HCT116 (cell line): ENCODE measurements around the gene RCAN2. TPM values are rescaled to one million over a fixed set of nuclear protein-coding genes. Genes with fewer than 3 reads are reported as not detected.

Experiments used
- ATAC-seq: fragments of 200-7000 bp; cut with Tn5 transposase; 2 replicates; pipeline ENCODE4 v1.9.1; 2020; ENCODE audit warnings: mild to moderate bottlenecking, moderate library complexity
- BruUV-seq: library from RNA; stranded (reverse); fragments of 400-500 nt; replicated peaks from 2 replicates; lab custom pipeline; 2021; lab: Mats Ljungman, UMichigan
- CTCF ChIA-PET: fragments of 300-600 bp; sonication (Branson Sonifier 250); formaldehyde crosslinking; loops from one replicate; lab custom pipeline; 2021; ENCODE audit warnings: antibody characterized with exemption; lab: Charles Lee
- POLR2A ChIA-PET: fragments of 300-600, 350-600 bp; sonication (Branson Sonifier 250); formaldehyde crosslinking; loops from one replicate; lab custom pipeline; 2021; ENCODE audit warnings: antibody characterized with exemption; lab: Charles Lee
- RAD21 ChIA-PET, 2 experiments: fragments of 300-600 bp; sonication (Branson Sonifier 250); formaldehyde crosslinking; loops; one replicate each; lab custom pipeline; 2023; ENCODE audit warnings: low total read pairs in 2 of 2; ENCODE audit not compliant: uncharacterized antibody in 2 of 2, unreplicated experiment in 2 of 2, low non-redundant PET in 1 of 2; lab: Charles Lee
- DNase-seq: peaks from one replicate; pipeline ENCODE4 v3.0.0-alpha.2; 2010; ENCODE audit warnings: low read depth, low spot score
- H2AFZ ChIP-seq: fragments of 200-600 bp; shearing (Covaris generic), sonication (generic); 2 replicates; pipeline ENCODE4 v1.6.1; 2017; ENCODE audit warnings: low read depth, mixed run types, mixed read lengths, antibody characterized with exemption, low read length; ENCODE audit not compliant: poor library complexity, severe bottlenecking
- H3K27ac ChIP-seq: 2 replicates; pipeline ENCODE4 v1.5.1; 2012; ENCODE audit warnings: low read depth, low read length
- H3K27me3 ChIP-seq: fragments of 200-600 bp; sonication (generic); 2 replicates; pipeline ENCODE4 v1.6.1; 2016; ENCODE audit warnings: mixed run types, low read length, mixed read lengths; ENCODE audit not compliant: insufficient read depth
- H3K36me3 ChIP-seq, 2 experiments: fragments of 200-500 bp in 1 of 2; fragments of 200-600 bp in 1 of 2; sonication (Bioruptor generic) in 1 of 2; sonication (generic) in 1 of 2; 2 replicates each; pipeline versions ENCODE4 v1.5.1 to v1.6.1; 2014 to 2016; ENCODE audit warnings: low read length in 2 of 2, inconsistent platforms in 1 of 2, mixed read lengths in 1 of 2, mixed run types in 1 of 2; ENCODE audit not compliant: insufficient read depth in 2 of 2, control insufficient read depth in 1 of 2
- H3K4me1 ChIP-seq, 2 experiments: fragments of 200-600 bp in 1 of 2; sonication (generic) in 1 of 2; 2 replicates each; pipeline versions ENCODE4 v1.5.1 to v1.6.1; 2012 to 2017; ENCODE audit warnings: low read length in 2 of 2, inconsistent platforms in 1 of 2, mild to moderate bottlenecking in 1 of 2, mixed read lengths in 1 of 2, mixed run types in 1 of 2, moderate library complexity in 1 of 2; ENCODE audit not compliant: insufficient read depth in 2 of 2, control insufficient read depth in 1 of 2
- H3K4me2 ChIP-seq: fragments of 200-600 bp; sonication (generic); 2 replicates; pipeline ENCODE4 v1.6.1; 2017; ENCODE audit warnings: mixed run types, low read length, mixed read lengths
- H3K4me3 ChIP-seq, 2 experiments: fragments of 200-600 bp in 1 of 2; sonication (generic) in 1 of 2; replicated peaks in 1 of 2; 2 replicates each; pipeline ENCODE4 v1.5.1; 2011 to 2016; ENCODE audit warnings: low read length in 2 of 2, control low read depth in 1 of 2, low read depth in 1 of 2, mild to moderate bottlenecking in 1 of 2, mixed read lengths in 1 of 2, mixed run types in 1 of 2
- H3K79me2 ChIP-seq: fragments of 200-600 bp; sonication (generic); 2 replicates; pipeline ENCODE4 v1.6.1; 2017; ENCODE audit warnings: mild to moderate bottlenecking, mixed run types, low read length, moderate library complexity, mixed read lengths; ENCODE audit not compliant: insufficient read depth
- H3K9ac ChIP-seq: fragments of 200-600 bp; sonication (generic); 2 replicates; pipeline ENCODE4 v1.6.1; 2016; ENCODE audit warnings: low read length, mixed read lengths
- H3K9me2 ChIP-seq: fragments of 200-600 bp; sonication (generic), shearing (Covaris generic); 2 replicates; pipeline ENCODE4 v1.6.1; 2017; ENCODE audit warnings: mixed run types, mild to moderate bottlenecking, moderate library complexity; ENCODE audit not compliant: insufficient read depth
- H3K9me3 ChIP-seq, 2 experiments: fragments of 200-500 bp in 1 of 2; fragments of 200-600 bp in 1 of 2; sonication (Bioruptor generic) in 1 of 2; sonication (generic) in 1 of 2; 2 replicates each; pipeline ENCODE4 v1.6.1; 2014 to 2017; ENCODE audit warnings: low read length in 2 of 2, mixed read lengths in 2 of 2, inconsistent platforms in 1 of 2, low read depth in 1 of 2, mild to moderate bottlenecking in 1 of 2, mixed run types in 1 of 2, moderate library complexity in 1 of 2; ENCODE audit not compliant: control insufficient read depth in 1 of 2, insufficient read depth in 1 of 2
- H4K20me1 ChIP-seq: fragments of 200-600 bp; sonication (generic), shearing (Covaris generic); 2 replicates; pipeline ENCODE4 v1.6.1; 2017; ENCODE audit warnings: mixed run types, mild to moderate bottlenecking, moderate library complexity; ENCODE audit not compliant: insufficient read depth
- EGR1 ChIP-seq: IDR thresholded peaks from 2 replicates; pipeline ENCODE4 v1.6.1; 2012; ENCODE audit warnings: low read depth
- ELF1 ChIP-seq: IDR thresholded peaks from 2 replicates; pipeline ENCODE4 v1.6.1; 2012; ENCODE audit warnings: low read depth, borderline replicate concordance
- EZH2 ChIP-seq: fragments of 200-600 bp; sonication (generic); IDR thresholded peaks from 2 replicates; pipeline ENCODE4 v1.6.1; 2017; ENCODE audit warnings: antibody characterized with exemption, mixed run types
- EZH2phosphoT487 ChIP-seq: fragments of 200-600 bp; IDR thresholded peaks from 2 replicates; pipeline ENCODE4 v1.6.1; 2018; ENCODE audit warnings: antibody characterized with exemption, borderline replicate concordance
- FOSL1 ChIP-seq: IDR thresholded peaks from 2 replicates; pipeline ENCODE4 v1.6.1; 2012; ENCODE audit warnings: low read depth
- JUND ChIP-seq: IDR thresholded peaks from 2 replicates; pipeline ENCODE4 v1.6.1; 2012
- POLR2A ChIP-seq: IDR thresholded peaks from 2 replicates; pipeline ENCODE4 v1.7.0; 2011; ENCODE audit warnings: borderline replicate concordance; ENCODE audit not compliant: insufficient read depth, insufficient read length; ENCODE audit errors: extremely low read depth
- REST ChIP-seq: IDR thresholded peaks from 2 replicates; pipeline ENCODE4 v1.6.1; 2012; ENCODE audit warnings: low read depth
- SP1 ChIP-seq: IDR thresholded peaks from 2 replicates; pipeline ENCODE4 v1.6.1; 2012; ENCODE audit warnings: low read depth
- YY1 ChIP-seq: IDR thresholded peaks from 2 replicates; pipeline ENCODE4 v1.6.1; 2011; ENCODE audit warnings: low read length, low read depth, moderate library complexity, mild to moderate bottlenecking; ENCODE audit not compliant: insufficient replicate concordance; ENCODE audit errors: extremely low read depth
- intact Hi-C: fragments of 100-400 bp; cut with micrococcal nuclease; formaldehyde crosslinking; loops from 2 replicates; pipeline ENCODE4 v1.10.0; 2022
- total RNA-seq: library from RNA; stranded (reverse); gene quantifications from one replicate; pipeline ENCODE4 v1.2.1, GENCODE V29; 2021; ENCODE audit not compliant: unreplicated experiment

RCAN2 gene
- total RNA-seq, 1 experiment from 2014 or later = 0.57 TPM

- no peaks in the 10 kb centered on the region for H3K27me3 ChIP-seq
- H3K79me2 ChIP-seq = no peaks in the 10 kb centered on the region
- CTCF ChIA-PET = no interaction called here
- DNase-seq (no peak), ATAC-seq (no peak)
- H3K9me2 ChIP-seq = no peaks in the 10 kb centered on the region
- intact Hi-C loops = no loop called here
- POLR2A ChIA-PET = no interaction called here
- no peaks in the 10 kb centered on the region for H4K20me1 ChIP-seq
- no peak overlapping the region for H3K9ac ChIP-seq
- H3K4me3 ChIP-seq = no peak overlapping the region
- RAD21 ChIA-PET = no interaction called here
- no TSS peak for BruUV-seq
- TF ChIP-seq SP1 = no peak
- no peak for TF ChIP-seq POLR2A
- TF ChIP-seq EZH2 = no peak
- TF ChIP-seq JUND = no peak
- no peak for TF ChIP-seq REST
- no peak for TF ChIP-seq YY1
- TF ChIP-seq EGR1 = no peak
- no peak for TF ChIP-seq EZH2phosphoT487
- TF ChIP-seq FOSL1 = no peak
- no peak for TF ChIP-seq ELF1
- no peaks in the 10 kb centered on the region for H3K9me3 ChIP-seq
- H3K4me2 ChIP-seq = no peak overlapping the region
- no peak overlapping the region for H2AFZ ChIP-seq
- H3K4me1 ChIP-seq = no peaks in the 10 kb centered on the region
- H3K27ac ChIP-seq = no peak overlapping the region
- H3K36me3 ChIP-seq = no peaks in the 10 kb centered on the region
Observed at GRCh38 chr6:46513533-46513932, 22.3 kb upstream of the RCAN2 start.
